Neural cell (in vitro differentiated cells): ENCODE data around the gene ADGRG1. TPM values are rescaled to one million over a fixed set of nuclear protein-coding genes. Genes with fewer than 3 reads are reported as not detected.

ENCODE experiments used
- H2AFZ ChIP-seq: fragments of 200-600, 300-800 bp; sonication (generic), shearing (Covaris generic); 2 replicates; pipeline ENCODE4 v1.6.0; 2014; ENCODE audit warnings: low read depth, mild to moderate bottlenecking, antibody characterized with exemption, low read length, moderate library complexity
- H3F3A ChIP-seq: fragments of 200-600 bp; shearing (Covaris generic); 2 replicates; pipeline ENCODE4 v1.6.1; 2016; ENCODE audit warnings: mild to moderate bottlenecking, moderate library complexity, mixed read lengths, antibody characterized with exemption, low read length; ENCODE audit not compliant: insufficient read depth, poor library complexity, severe bottlenecking
- H3K27ac ChIP-seq: fragments of 200-600, 300-800 bp; sonication (generic), shearing (Covaris generic); 2 replicates; pipeline ENCODE4 v1.5.1; 2014; ENCODE audit warnings: mild to moderate bottlenecking, low read length, moderate library complexity
- H3K27me3 ChIP-seq: fragments of 300-800, 200-600 bp; sonication (generic), shearing (Covaris generic); 2 replicates; pipeline ENCODE4 v1.6.0; 2014; ENCODE audit warnings: mild to moderate bottlenecking, low read depth, low read length, moderate library complexity; ENCODE audit not compliant: insufficient read depth
- H3K36me3 ChIP-seq: fragments of 300-800, 200-600 bp; sonication (generic), shearing (Covaris generic); 2 replicates; pipeline ENCODE4 v1.5.1; 2014; ENCODE audit warnings: mild to moderate bottlenecking, antibody characterized with exemption, low read length, moderate library complexity; ENCODE audit not compliant: insufficient read depth
- H3K4me2 ChIP-seq: fragments of 300-800, 200-600 bp; sonication (generic), shearing (Covaris generic); 2 replicates; pipeline ENCODE4 v1.6.0; 2014; ENCODE audit warnings: mild to moderate bottlenecking, low read length
- H3K4me3 ChIP-seq: fragments of 300-800, 200-600 bp; sonication (generic), shearing (Covaris generic); 2 replicates; pipeline ENCODE4 v1.5.1; 2014; ENCODE audit warnings: mild to moderate bottlenecking, low read length, moderate library complexity
- H3K79me2 ChIP-seq: fragments of 200-600 bp; shearing (Covaris generic); replicated peaks from 2 replicates; pipeline ENCODE4 v1.6.0; 2014; ENCODE audit warnings: mild to moderate bottlenecking, low read length, moderate library complexity; ENCODE audit not compliant: insufficient read depth
- H3K9ac ChIP-seq: fragments of 300-800, 200-600 bp; sonication (generic), shearing (Covaris generic); 2 replicates; pipeline ENCODE4 v1.6.1; 2016; ENCODE audit warnings: mild to moderate bottlenecking, low read length, mixed read lengths
- H3K9me2 ChIP-seq: fragments of 200-600 bp; shearing (Covaris generic); 2 replicates; pipeline ENCODE4 v1.6.1; 2016; ENCODE audit warnings: mild to moderate bottlenecking, low read length, mixed read lengths; ENCODE audit not compliant: insufficient read depth
- H3K9me3 ChIP-seq: fragments of 200-600, 300-800 bp; sonication (generic), shearing (Covaris generic); 2 replicates; pipeline ENCODE4 v1.6.1; 2016; ENCODE audit warnings: mild to moderate bottlenecking, mixed run types, low read length, moderate library complexity, mixed read lengths
- H4K20me1 ChIP-seq: fragments of 200-600 bp; shearing (Covaris generic); 2 replicates; pipeline ENCODE4 v1.6.1; 2016; ENCODE audit warnings: mild to moderate bottlenecking, mixed run types; ENCODE audit not compliant: insufficient read depth
- CTCF ChIP-seq: fragments of 450-650 bp; IDR thresholded peaks from 2 replicates; pipeline ENCODE4 v1.5.1; 2014; ENCODE audit warnings: antibody characterized with exemption, mild to moderate bottlenecking, moderate library complexity; ENCODE audit not compliant: poor library complexity, severe bottlenecking
- EP300 ChIP-seq: fragments of 450-650 bp; conservative IDR thresholded peaks from 2 replicates; pipeline ENCODE4 v1.6.1; 2014; ENCODE audit warnings: antibody characterized with exemption, mild to moderate bottlenecking, moderate library complexity; ENCODE audit not compliant: poor library complexity, severe bottlenecking
- MXI1 ChIP-seq: fragments of 450-650 bp; conservative IDR thresholded peaks from 2 replicates; pipeline ENCODE4 v1.6.1; 2014; ENCODE audit warnings: antibody characterized with exemption, mild to moderate bottlenecking; ENCODE audit not compliant: poor library complexity, severe bottlenecking
- POLR2AphosphoS5 ChIP-seq: IDR thresholded peaks from 2 replicates; pipeline ENCODE4 v1.6.1; 2012
- RAD21 ChIP-seq: fragments of 450-650 bp; conservative IDR thresholded peaks from 2 replicates; pipeline ENCODE4 v1.6.1; 2014; ENCODE audit warnings: antibody characterized with exemption, mild to moderate bottlenecking, moderate library complexity
- REST ChIP-seq: IDR thresholded peaks from 2 replicates; pipeline ENCODE4 v1.6.1; 2012; ENCODE audit warnings: borderline replicate concordance
- SMC3 ChIP-seq: fragments of 450-650 bp; conservative IDR thresholded peaks from 2 replicates; pipeline ENCODE4 v1.6.1; 2014; ENCODE audit warnings: antibody characterized with exemption, mild to moderate bottlenecking, moderate library complexity; ENCODE audit not compliant: poor library complexity
- TAF1 ChIP-seq: IDR thresholded peaks from 2 replicates; pipeline ENCODE4 v1.6.1; 2012; ENCODE audit warnings: low read depth
- polyA plus RNA-seq: library from polyadenylated mRNA; depleted of rRNA; stranded (reverse); fragments of >200 nt; gene quantifications from 2 replicates; pipeline ENCODE4 v1.2.3, GENCODE V29; 2014

The ADGRG1 gene
- polyA plus RNA-seq, 1 donor from 2014 or later = 86.8 TPM

GRCh38 chr16:57618296-57619132 lies 9.9 kb upstream of the ADGRG1 start (continued):
- TF ChIP-seq SMC3 = no peak

GRCh38 chr16:57619133-57619605 lies 9.3 kb upstream of the ADGRG1 start:
- H3K9me2 ChIP-seq = no peaks in the 10 kb centered on the region
- no peaks in the 10 kb centered on the region for H3K27me3 ChIP-seq
- H3K36me3 ChIP-seq = no peaks in the 10 kb centered on the region
- no peak overlapping the region for H3K4me3 ChIP-seq
- H3K4me2 ChIP-seq = no peak overlapping the region
- H3K9me3 ChIP-seq = no peaks in the 10 kb centered on the region
- no peaks in the 10 kb centered on the region for H4K20me1 ChIP-seq
- H2AFZ ChIP-seq = no peak overlapping the region
- H3K79me2 ChIP-seq = no peaks in the 10 kb centered on the region
- H3K27ac ChIP-seq = no peak overlapping the region
- H3K9ac ChIP-seq = no peak overlapping the region
- no peaks in the 10 kb centered on the region for H3F3A ChIP-seq
- TF ChIP-seq MXI1 (no peak), POLR2AphosphoS5 (no peak), CTCF (no peak), TAF1 (no peak), RAD21 (no peak), REST (no peak), EP300 (no peak)

GRCh38 chr16:57619606-57620334 lies 8.7 kb upstream of the ADGRG1 start:
- no peak overlapping the region for H3K27ac ChIP-seq
- H3K9me3 ChIP-seq = no peaks in the 10 kb centered on the region

More at GRCh38 chr16:57619606-57620334, 8.7 kb upstream of the ADGRG1 start:
- Histone ChIP-seq H3K4me3 (no peak overlapping the region), H4K20me1 (no peaks in the 10 kb centered on the region), H3F3A (no peaks in the 10 kb centered on the region), H3K9me2 (no peaks in the 10 kb centered on the region), H3K9ac (no peak overlapping the region), H3K27me3 (no peaks in the 10 kb centered on the region), H2AFZ (no peak overlapping the region), H3K79me2 (no peaks in the 10 kb centered on the region), H3K36me3 (no peaks in the 10 kb centered on the region), H3K4me2 (no peak overlapping the region)
- TF ChIP-seq CTCF (no peak), EP300 (no peak)
